Measurements from ENCODE around the gene UBASH3A.
A peak's percentile ranks its signal among the peaks of the same experiment; 100 is the strongest.

Gene UBASH3A

GRCh38 chr21:42471206-42471605, 67.5 kb downstream of the UBASH3A start:
- H3K4me3 ChIP-seq (ENCODE audit: low read depth, low read length) = no peak overlapping the region
- no peak for TF ChIP-seq CTCF (IDR thresholded peaks at IDR 0.05; ENCODE audit: low read depth, low read length)
- no peaks in the 10 kb centered on the region for H3K27me3 ChIP-seq
- DNase-seq = no peak
- H3K9me3 ChIP-seq = no peaks in the 10 kb centered on the region
- no peaks in the 10 kb centered on the region for H3K36me3 ChIP-seq
- H3K4me1 ChIP-seq = no peaks in the 10 kb centered on the region; the same call in 1 of the 2 replicates

DNA sequence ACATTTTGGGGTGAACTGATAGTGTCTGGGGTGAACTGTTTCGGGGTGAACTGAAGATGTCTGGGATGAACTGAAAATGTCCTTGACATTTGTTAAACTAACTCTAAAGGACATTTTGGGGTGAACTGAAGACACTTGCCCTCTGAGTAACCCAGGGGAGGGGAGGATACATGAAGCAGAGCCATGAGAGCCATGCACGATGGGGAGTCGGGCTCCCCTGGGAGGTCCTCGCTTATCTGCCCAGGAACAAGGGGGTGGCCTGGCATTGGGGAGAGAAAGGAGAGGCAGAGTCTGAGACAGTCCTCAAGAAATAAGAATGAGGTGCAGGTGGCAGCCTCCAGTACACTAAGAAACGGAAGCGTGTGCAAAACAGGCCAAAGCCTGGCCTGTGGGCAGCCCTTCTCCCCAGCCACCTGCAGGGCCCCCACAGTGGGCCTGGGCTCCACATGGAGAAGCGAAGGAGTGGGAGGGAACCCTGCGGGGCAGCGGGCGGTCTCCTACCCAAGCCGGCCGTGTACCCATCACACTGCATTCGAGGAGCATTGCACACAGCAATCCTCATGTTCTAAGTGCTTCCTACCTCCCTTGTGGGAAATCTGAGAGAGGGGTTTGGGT, 68.1 kb downstream of the UBASH3A start:
- Histone ChIP-seq H3K9me3 (no peaks in the 10 kb centered on the region), H3K4me1 (no peaks in the 10 kb centered on the region; the same call in 1 of the 2 replicates), H3K27me3 (no peaks in the 10 kb centered on the region), H3K4me3 (ENCODE audit: low read depth, low read length) (no peak overlapping the region), H3K36me3 (no peaks in the 10 kb centered on the region)
- TF ChIP-seq CTCF (IDR thresholded peaks at IDR 0.05; ENCODE audit: low read depth, low read length) = no peak
- no peak for DNase-seq

DNA sequence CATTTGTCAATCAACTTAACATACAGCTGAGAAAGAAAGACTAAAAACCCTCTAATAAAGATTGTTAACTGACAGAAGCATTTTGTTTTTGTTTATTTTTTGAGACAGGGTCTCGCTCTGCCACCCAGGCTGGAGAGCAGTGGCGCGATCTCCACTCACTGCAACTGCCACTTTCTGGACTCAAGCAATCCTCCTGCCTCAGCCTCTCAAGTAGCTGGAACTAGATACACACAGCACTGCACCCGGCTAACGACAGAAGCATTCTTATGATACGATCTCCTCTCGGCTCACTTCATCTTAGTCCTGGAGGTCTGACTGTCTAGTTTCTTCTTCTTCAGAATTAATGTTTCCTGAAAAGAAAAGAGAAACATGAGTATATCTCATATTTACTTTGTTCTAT, 68.8 kb downstream of the UBASH3A start:
- H3K36me3 ChIP-seq = no peaks in the 10 kb centered on the region
- H3K4me1 ChIP-seq = no peaks in the 10 kb centered on the region; the same call in 1 of the 2 replicates
- DNase-seq = no peak
- no peaks in the 10 kb centered on the region for H3K27me3 ChIP-seq
- TF ChIP-seq CTCF (IDR thresholded peaks at IDR 0.05; ENCODE audit: low read depth, low read length) = no peak
- no peak overlapping the region for H3K4me3 ChIP-seq (ENCODE audit: low read depth, low read length)
- H3K9me3 ChIP-seq = no peaks in the 10 kb centered on the region

- DNase-seq = no peak
- no peak overlapping the region for H3K4me3 ChIP-seq (ENCODE audit: low read depth, low read length)
- no peak for TF ChIP-seq CTCF (IDR thresholded peaks at IDR 0.05; ENCODE audit: low read depth, low read length)
- H3K36me3 ChIP-seq = no peaks in the 10 kb centered on the region
- no peaks in the 10 kb centered on the region for H3K27me3 ChIP-seq
- H3K9me3 ChIP-seq = no peaks in the 10 kb centered on the region
- H3K4me1 ChIP-seq = no peaks in the 10 kb centered on the region; the same call in 1 of the 2 replicates
Measured at GRCh38 chr21:42473498-42474042, 69.9 kb downstream of the UBASH3A start.

DNA sequence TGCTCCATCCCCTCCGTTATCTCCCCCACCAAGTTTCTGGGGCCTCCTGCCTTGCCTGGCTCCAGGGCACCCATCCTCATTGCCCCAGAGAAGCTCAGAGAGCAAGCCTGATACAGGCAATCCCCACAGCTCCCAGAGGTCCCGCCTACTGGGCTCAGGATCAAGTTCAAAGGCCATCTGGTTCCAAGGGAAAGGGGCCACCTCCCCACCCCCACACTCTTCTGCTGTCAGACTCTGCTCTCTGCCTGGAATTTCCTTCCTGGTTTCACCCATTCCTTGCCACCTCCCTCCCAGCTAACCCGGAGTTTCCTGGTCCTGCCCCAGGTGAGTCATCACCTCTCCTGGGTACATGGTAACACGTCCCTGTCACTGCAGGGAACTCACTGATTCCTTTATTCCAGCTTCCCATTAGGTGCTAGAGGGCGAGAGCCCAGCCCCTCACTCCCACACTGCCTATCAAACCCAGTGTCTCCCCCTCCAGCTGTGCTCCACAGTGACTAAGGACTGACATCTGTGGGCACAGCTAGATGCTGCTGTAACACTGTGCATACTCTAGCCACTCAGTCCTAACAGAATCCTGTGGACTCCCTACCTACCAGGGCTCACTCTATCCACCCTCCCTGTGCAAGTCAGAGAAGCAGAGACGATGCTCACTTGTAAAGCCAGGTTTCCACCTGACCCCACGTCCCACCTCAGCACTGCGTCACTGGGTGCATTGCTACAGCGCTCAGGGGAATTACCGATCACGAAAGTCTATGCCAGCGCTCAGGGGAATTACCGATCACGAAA, 70.5 kb downstream of the UBASH3A start:
- Histone ChIP-seq H3K27me3 (no peaks in the 10 kb centered on the region), H3K4me1 (no peaks in the 10 kb centered on the region; the same call in 1 of the 2 replicates), H3K36me3 (no peaks in the 10 kb centered on the region), H3K9me3 (no peaks in the 10 kb centered on the region), H3K4me3 (ENCODE audit: low read depth, low read length) (no peak overlapping the region)
- peak; percentile 28 for DNase-seq
- TF ChIP-seq CTCF (IDR thresholded peaks at IDR 0.05; ENCODE audit: low read depth, low read length) = no peak

DNA sequence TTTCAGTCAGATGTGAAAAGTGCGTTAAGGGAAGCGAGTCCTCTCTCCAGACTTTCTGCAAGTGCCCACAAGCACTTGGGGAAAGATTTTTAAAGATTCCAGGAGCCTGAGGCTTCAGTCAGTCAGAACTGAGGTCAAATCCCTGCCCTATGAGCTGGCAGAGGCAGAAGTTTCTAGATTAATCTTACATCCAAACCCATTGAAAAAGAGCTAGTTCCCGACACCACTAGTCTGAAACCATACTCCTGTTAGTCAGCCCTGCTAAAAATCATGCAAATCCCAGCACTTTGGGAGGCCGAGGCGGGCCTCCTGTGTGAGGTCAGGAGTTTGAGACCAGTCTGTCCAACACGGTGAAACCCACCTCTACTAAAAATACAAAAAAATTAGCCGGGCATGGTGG, 71.3 kb downstream of the UBASH3A start:
- no peak for DNase-seq
- Histone ChIP-seq H3K36me3 (no peaks in the 10 kb centered on the region), H3K9me3 (no peaks in the 10 kb centered on the region), H3K4me1 (no peaks in the 10 kb centered on the region; the same call in 1 of the 2 replicates), H3K27me3 (no peaks in the 10 kb centered on the region), H3K4me3 (ENCODE audit: low read depth, low read length) (no peak overlapping the region)
- TF ChIP-seq CTCF (IDR thresholded peaks at IDR 0.05; ENCODE audit: low read depth, low read length) = no peak

All from BE2C (cell line).